Inflammatory macrophage (primary cell): Measurements from ENCODE around the gene IKBIP.

Source experiments
- DNase-seq, 2 donors: peaks; one replicate each; pipeline ENCODE4 v3.0.0-alpha.2; 2020 to 2022

Gene IKBIP

DNA sequence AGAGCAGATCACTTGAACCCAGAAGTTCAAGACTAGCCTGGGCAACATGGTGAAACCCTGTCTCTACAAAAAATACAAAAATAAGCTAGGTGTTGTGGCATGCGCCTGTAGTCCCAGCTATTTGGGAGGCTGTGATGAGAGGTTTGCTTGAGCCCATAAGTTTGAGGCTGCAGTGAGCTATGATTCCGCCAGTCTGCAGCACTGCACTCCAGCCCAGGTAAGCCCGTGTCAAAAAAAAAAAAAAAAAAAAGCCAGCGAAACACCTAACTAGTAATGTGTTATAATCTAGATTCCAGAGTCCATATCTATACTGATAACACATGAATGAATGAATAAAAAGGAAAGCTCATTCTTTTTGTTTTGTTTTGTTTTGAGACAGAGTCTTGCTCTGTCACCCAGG is 69.6 kb downstream of the IKBIP start:
- DNase-seq: no peak
